Gastroesophageal sphincter (tissue), 4 donors: ENCODE data around the gene TTN. TPM values are rescaled to one million over a fixed set of nuclear protein-coding genes. Genes with fewer than 3 reads are reported as not detected.

Experiments used
- ATAC-seq: fragments of 150-250 bp; one replicate; pipeline ENCODE4 v1.9.1; 2016; ENCODE audit warnings: mild to moderate bottlenecking, moderate library complexity
- H3K27ac ChIP-seq, 4 donors: fragments of 200-600 bp; sonication (generic) in 3 of 4; 1 replicate in 3 of 4; 2 replicates in 1 of 4; pipeline ENCODE4 v1.5.1; 2016 to 2019
- H3K27me3 ChIP-seq: fragments of 200-600 bp; sonication (generic); one replicate; pipeline ENCODE4 v1.5.1; 2019
- H3K36me3 ChIP-seq, 2 donors: fragments of 200-600 bp; sonication (generic); one replicate each; pipeline ENCODE4 v1.5.1; 2019; ENCODE audit warnings: control low read depth in 1 of 2
- H3K4me1 ChIP-seq, 3 donors: fragments of 200-600 bp; sonication (generic); 1 replicate in 2 of 3; 2 replicates in 1 of 3; pipeline ENCODE4 v1.5.1; 2016 to 2019; ENCODE audit warnings: control low read depth in 2 of 3
- H3K4me3 ChIP-seq, 2 donors: fragments of 200-600 bp; sonication (generic); one replicate each; pipeline ENCODE4 v1.5.1; 2019; ENCODE audit warnings: mild to moderate bottlenecking in 1 of 2, moderate library complexity in 1 of 2
- H3K9me3 ChIP-seq, 3 donors: fragments of 200-600 bp; sonication (generic); one replicate each; pipeline ENCODE4 v1.5.1; 2017 to 2019; ENCODE audit warnings: control low read depth in 2 of 3
- CTCF ChIP-seq, 4 experiments: fragments of 200-600 bp in 2 of 4; fragments of 450-650 bp in 2 of 4; sonication (generic) in 1 of 4; IDR thresholded peaks; one replicate each; pipeline ENCODE4 v1.5.1; 2017 to 2019; ENCODE audit warnings: antibody characterized with exemption in 4 of 4, mild to moderate bottlenecking in 2 of 4, moderate library complexity in 2 of 4
- EP300 ChIP-seq: sonication (generic); formaldehyde crosslinking; IDR thresholded peaks from one replicate; pipeline ENCODE4 v1.6.1; 2017; ENCODE audit warnings: antibody characterized with exemption, mild to moderate bottlenecking
- POLR2A ChIP-seq, 2 donors: fragments of 450-650 bp; IDR thresholded peaks; one replicate each; pipeline ENCODE4 v1.6.1; 2017; ENCODE audit warnings: antibody characterized with exemption in 2 of 2, mild to moderate bottlenecking in 2 of 2, moderate library complexity in 1 of 2
- POLR2AphosphoS5 ChIP-seq: sonication (generic); formaldehyde crosslinking; IDR thresholded peaks from one replicate; pipeline ENCODE4 v1.6.1; 2017; ENCODE audit warnings: antibody characterized with exemption
- WGBS, 2 donors: methylation state at CpG; one replicate each; pipeline ENCODE4 v1.1.5; 2018; ENCODE audit warnings: low coverage in 1 of 2; 5-methylcytosine and 5-hydroxymethylcytosine counted together
- total RNA-seq, 4 donors: library from RNA; depleted of rRNA; stranded (reverse); fragments of >200 nt; gene quantifications; one replicate each; pipeline ENCODE4 v1.1.0, GENCODE V29; 2016

Gene TTN
- total RNA-seq, 4 donors from 2014 or later = 5.0 to 12.8 (median 8.3) TPM

GRCh38 chr2:178629463-178629862 is 177.8 kb downstream of the TTN start:
- TF ChIP-seq EP300 (no peak), POLR2AphosphoS5 (no peak), POLR2A (IDR thresholded peaks at IDR 0.05) (no peak), CTCF (IDR thresholded peaks at IDR 0.05) (no peak)
- H3K36me3 ChIP-seq = no peaks in the 10 kb centered on the region
- no peak overlapping the region for H3K4me3 ChIP-seq

GRCh38 chr2:178628605-178629004 is 178.6 kb downstream of the TTN start:
- no peak for ATAC-seq
- no peaks in the 10 kb centered on the region for H3K9me3 ChIP-seq
- no peak overlapping the region for H3K27ac ChIP-seq
- no peaks in the 10 kb centered on the region for H3K27me3 ChIP-seq
- WGBS, 2 donors = 39 to 57% methylated on average over 4 of the region's 4 CpGs
- no peak overlapping the region for H3K4me3 ChIP-seq
- no peaks in the 10 kb centered on the region for H3K4me1 ChIP-seq
- H3K36me3 ChIP-seq = no peaks in the 10 kb centered on the region
- TF ChIP-seq POLR2A (IDR thresholded peaks at IDR 0.05) = no peak
- TF ChIP-seq EP300 = no peak
- no peak for TF ChIP-seq POLR2AphosphoS5
- TF ChIP-seq CTCF (IDR thresholded peaks at IDR 0.05) = no peak

More at GRCh38 chr2:178629463-178629862, 177.8 kb downstream of the TTN start:
- no peaks in the 10 kb centered on the region for H3K27me3 ChIP-seq
- ATAC-seq = no peak
- H3K4me1 ChIP-seq = no peaks in the 10 kb centered on the region
- no peak overlapping the region for H3K27ac ChIP-seq
- H3K9me3 ChIP-seq = no peaks in the 10 kb centered on the region
- 86 to 89% methylated on average over 11 of the region's 11 CpGs for WGBS, 2 donors

GRCh38 chr2:178627401-178627800 is 179.8 kb downstream of the TTN start:
- 67 to 81% methylated on average over 1 of the region's 1 CpG for WGBS, 2 donors
- H3K4me3 ChIP-seq = no peak overlapping the region
- H3K9me3 ChIP-seq = no peaks in the 10 kb centered on the region
- no peak overlapping the region for H3K27ac ChIP-seq
- no peak for ATAC-seq
- no peaks in the 10 kb centered on the region for H3K36me3 ChIP-seq
- H3K27me3 ChIP-seq = no peaks in the 10 kb centered on the region
- TF ChIP-seq POLR2AphosphoS5 = no peak
- TF ChIP-seq POLR2A (IDR thresholded peaks at IDR 0.05) = no peak
- no peak for TF ChIP-seq EP300
- TF ChIP-seq CTCF (IDR thresholded peaks at IDR 0.05) = no peak
- H3K4me1 ChIP-seq = no peaks in the 10 kb centered on the region

- no peak for ATAC-seq
- Histone ChIP-seq H3K36me3 (peaks cover 0 to 37% of the 10 kb centered on the region in 2 donors), H3K9me3 (no peaks in the 10 kb centered on the region), H3K27me3 (no peaks in the 10 kb centered on the region), H3K4me3 (no peak overlapping the region), H3K27ac (no peak overlapping the region), H3K4me1 (no peaks in the 10 kb centered on the region)
- WGBS, 2 donors = 81 to 100% methylated on average over 1 of the region's 1 CpG
- no peak for TF ChIP-seq POLR2A (IDR thresholded peaks at IDR 0.05)
- no peak for TF ChIP-seq CTCF (IDR thresholded peaks at IDR 0.05)
- TF ChIP-seq POLR2AphosphoS5 = no peak
- no peak for TF ChIP-seq EP300
Observed at GRCh38 chr2:178615969-178616368, 191.3 kb downstream of the TTN start.

- peaks cover 0 to 77% of the 10 kb centered on the region in 2 donors for H3K36me3 ChIP-seq
- H3K4me1 ChIP-seq = no peaks in the 10 kb centered on the region
- H3K27ac ChIP-seq = no peak overlapping the region
- no peak for ATAC-seq
- no peak for TF ChIP-seq POLR2AphosphoS5
- TF ChIP-seq EP300 = no peak
- no peak for TF ChIP-seq POLR2A (IDR thresholded peaks at IDR 0.05)
- TF ChIP-seq CTCF (IDR thresholded peaks at IDR 0.05) = no peak
- no peak overlapping the region for H3K4me3 ChIP-seq
- no peaks in the 10 kb centered on the region for H3K27me3 ChIP-seq
- H3K9me3 ChIP-seq = no peaks in the 10 kb centered on the region
Observed at GRCh38 chr2:178602901-178603300, 204.3 kb downstream of the TTN start.
